HG03095 (cell line): ENCODE results near the gene SAMD1.

Source experiments
- ATAC-seq: cut with Tn5 transposase; IDR thresholded peaks from one replicate; pipeline ENCODE4 v1.9.1; 2021; ENCODE audit warnings: moderate library complexity; ENCODE audit not compliant: unreplicated experiment

The SAMD1 gene

DNA sequence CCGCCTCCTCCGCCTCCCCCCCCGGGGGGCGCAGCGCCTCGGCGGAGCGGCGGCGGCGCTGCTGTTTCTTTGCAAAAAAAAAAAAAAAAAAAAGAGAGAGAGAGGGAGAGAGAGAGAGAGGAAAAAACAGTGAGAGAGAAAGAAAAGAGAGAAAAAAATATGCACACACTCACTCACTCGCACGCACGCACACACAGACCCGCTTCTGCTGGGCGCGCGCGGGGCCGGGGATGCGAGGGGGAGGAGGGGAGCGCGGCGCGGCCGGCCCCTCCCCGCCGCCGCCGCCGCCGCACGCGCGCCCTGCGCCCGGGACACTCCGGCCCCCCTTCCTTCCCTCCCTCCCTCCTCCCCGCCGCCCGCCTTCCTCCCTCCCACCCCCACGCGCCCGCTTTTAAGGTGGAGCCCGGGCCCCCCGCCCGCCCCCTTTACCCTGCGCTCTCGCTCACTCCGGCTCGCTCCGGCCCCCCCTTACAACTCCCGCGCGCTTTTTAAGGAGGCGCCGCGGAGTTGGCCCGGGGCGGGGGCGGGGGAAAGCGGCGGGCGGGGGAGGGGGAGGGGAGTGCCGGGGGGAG is at the start of gene SAMD1:
Gene SAMD1, minus strand, starts transcription at position 243 of the 572 bp plus-strand sequence.
- peak; percentile 23 for ATAC-seq

DNA sequence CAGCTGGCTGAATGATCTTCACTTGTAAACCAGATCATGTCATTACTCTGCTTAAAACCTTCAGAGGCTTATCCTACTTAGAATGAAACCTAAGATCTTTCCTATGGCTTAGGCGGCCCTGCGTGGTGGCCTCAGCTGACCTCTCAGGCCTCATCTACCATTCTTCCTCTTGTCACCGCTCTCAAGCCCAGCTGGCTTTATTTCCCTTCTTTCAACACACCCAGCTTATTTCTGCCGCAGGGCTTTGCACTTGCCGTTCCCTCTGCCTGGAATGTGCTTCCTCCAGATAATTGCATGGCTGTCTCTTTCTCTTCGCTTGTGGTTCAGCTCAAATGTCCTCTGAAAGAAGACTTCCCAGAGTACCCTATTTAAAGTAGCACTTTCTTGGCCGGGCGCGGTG is 49.4 kb upstream of the SAMD1 start:
- no peak for ATAC-seq

DNA sequence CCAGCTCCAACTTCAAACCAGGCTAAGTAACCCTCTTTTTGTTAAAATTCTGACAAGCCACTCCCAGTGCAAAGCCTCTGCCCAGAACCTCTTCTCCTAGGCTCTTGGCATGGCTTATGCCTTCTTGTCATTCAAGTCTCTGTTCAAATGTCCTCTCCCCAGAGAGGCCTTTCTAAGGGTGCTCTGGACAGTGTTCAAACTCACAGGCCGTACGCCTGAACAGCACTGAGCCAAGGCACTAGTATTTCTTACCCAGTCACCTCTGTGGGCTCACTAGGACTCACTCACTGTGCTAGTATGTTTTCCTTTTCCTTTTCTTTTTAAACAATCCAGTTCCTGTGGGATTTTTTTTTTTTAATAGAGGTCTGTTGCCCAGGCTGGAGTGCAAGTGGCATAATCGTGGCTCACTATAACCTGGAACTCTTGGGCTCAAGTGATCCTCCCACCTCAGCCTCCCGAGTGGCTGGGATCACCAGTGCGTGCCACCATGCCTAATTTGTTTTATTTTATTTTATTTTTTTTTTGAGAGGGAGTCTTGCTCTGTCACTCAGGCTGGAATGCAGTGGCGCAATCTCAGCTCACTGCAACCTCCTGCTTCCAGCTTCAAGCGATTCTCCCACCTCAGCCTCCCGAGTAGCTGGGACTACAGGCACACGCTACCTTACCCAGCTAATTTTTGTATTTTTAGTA is 48.2 kb upstream of the SAMD1 start:
- no peak for ATAC-seq

DNA sequence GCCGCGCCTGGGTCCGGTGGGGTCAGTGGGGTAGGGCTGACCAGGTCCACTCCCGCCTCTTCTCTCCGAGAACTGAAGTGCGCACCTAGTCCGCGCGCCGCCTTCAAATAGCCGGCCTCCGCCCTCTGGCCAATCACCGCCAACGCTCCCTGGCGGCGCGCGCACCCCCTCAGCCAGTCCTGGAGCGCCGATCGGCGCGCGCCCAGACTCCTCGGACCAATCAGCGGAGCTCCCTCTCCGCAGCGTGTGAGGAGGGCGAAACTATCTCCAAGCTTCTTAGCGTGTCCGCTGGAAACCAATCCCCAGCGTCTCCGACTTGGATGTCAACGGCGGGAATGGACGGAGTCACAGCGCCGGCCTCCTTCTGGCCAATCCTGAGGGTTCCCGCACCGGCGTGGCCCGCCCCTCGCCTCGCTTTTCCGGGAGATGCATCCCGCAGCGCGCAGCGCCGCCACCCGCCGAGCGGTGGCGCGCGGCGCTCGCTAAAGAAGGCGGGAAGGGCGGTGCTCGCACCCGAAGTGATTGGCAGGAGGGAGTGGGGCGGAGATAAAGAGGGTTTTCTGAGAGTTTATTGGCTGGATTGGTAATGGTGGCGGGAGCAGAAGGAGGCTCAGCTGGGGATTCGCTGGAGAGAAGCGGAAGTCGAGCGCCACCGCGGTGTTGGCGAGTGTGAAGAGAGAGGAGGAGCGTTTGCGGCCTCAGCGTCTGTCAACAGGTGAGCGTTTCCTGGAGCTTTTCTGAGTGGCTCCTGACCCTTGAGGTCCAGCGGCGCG is 46.1 kb upstream of the SAMD1 start, which contains the start of gene ASF1B:
Gene ASF1B, minus strand, starts transcription at position 81 of the 773 bp plus-strand sequence. CDS start 133 bp downstream, outside the sequence.
- peak; percentile 72 for ATAC-seq

DNA sequence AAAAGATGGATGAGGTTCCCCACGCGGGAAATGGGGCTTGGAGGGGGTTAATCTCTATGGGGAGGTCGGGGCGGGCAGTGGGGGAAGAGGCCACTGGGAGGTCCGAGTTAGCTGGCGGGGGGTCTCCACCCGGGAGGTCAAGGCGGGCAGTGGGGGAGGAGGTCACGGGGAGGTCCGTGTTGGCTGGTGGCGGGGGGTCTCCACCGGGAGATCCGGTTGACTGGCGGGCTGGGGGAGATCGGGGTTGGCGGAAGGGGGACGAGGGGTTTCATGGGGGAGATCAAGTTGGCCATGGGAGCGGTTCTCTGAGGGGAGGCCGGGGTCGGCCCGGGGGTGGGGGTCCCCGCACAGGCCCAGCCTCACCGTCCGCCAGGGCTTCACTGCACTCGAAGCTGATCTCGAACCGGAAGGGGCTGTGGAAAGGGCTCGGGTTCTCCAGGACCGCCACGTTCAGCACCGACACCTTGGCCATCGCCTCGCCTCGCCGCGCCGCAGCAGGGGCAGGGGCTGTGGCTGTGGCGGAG is 45.5 kb upstream of the SAMD1 start:
- ATAC-seq, result no peak

DNA sequence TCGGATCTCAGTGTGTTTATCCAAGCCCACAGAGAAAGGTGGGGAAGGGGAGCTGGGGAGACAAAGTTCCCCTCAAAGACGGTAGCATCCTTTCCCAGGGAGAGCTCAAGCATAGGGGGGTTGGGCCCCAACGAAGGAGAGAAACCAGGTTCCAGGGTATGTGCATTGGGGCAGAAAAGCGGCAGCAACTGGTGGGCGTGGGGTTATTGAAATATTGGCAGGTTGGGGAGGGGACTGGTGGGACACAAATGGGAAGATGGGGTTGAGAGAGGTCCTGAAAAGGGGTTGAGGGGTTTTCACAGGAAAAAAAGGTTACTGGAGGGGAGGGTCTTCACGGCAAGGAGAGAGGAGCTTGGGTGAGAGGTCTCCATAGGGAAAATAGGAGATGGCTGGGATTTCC is 44.8 kb upstream of the SAMD1 start:
- no peak for ATAC-seq

DNA sequence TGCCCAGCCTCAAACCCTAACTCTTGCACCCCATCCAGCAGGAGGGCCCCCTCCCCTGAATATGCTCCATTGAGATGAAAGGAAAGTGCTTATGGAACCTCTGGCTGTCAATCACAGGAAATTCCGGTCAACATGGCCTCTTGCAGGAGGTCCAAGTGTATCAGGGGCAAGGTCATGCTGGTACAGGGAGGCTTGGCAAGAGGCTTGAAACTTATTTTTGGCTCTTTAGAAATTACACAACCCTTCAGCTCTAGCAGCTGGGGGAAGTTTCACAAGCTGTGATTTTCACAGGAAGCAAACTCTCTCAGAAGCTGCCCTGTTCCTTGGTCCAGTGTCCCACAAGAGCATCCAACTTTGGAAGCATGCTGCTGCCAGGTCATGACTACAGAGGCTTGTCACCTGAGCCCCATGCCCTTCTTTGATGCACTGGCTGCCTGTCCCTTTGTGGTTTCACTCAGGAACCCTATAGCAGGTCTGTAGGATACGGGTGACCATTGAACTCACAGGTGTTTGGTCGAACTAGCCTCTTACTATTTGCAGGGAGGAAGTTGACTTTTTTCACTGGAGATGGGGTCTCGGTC is 37.5 kb upstream of the SAMD1 start:
- no peak for ATAC-seq

DNA sequence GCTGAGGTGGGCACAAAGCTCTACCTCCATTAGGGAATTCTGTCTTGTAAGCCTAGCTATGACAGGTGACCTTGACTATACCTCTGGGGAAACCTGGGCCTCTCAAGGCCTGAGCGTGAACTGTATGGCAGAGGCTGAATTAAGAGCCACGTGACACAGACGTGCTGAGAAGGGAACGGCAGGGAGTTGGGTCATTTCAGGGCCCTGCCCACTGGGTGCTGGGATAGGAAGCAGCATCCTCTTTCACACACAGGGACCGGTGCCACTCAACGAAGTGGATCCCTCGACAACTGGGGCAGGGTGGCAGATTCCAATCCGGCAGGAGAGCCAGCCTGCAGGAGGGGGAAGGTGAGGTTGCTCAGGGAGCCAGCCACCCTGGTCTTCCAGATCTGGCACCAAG is 36.6 kb upstream of the SAMD1 start:
- no peak for ATAC-seq

DNA sequence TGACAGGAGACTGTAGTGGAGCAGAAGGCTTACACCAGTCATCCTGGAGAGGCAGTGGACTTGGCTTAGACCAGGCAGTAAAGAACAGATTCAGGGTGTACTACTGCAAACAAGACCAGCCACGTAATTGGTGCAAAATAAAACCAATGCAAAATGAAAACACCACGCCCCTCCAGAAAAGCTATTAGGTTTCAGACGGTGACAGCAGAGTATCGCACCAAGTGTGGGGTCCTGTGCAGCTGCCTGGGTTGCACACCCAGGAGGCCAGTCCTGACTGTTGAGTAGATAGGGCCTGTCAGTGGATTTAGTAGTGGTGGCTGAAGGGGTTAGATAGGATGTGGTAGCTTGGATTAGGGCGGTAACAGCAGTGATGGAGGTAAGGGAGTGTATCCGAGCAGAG is 32.4 kb upstream of the SAMD1 start:
- ATAC-seq, result no peak

DNA sequence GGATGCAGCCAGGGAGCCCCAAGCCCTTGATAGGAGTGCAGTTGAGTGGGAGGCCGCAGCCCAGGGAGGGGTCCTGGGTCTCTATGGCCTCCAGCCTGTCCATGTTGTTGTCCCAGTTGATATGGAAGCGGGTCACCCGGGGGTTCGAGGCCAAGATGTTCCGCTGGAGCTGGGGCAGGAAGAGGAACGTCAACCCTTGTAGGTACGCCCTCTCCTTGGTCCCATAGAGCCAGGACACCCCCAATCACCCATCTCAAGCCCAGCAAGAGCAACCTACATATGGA is 29.9 kb upstream of the SAMD1 start:
- no peak for ATAC-seq

DNA sequence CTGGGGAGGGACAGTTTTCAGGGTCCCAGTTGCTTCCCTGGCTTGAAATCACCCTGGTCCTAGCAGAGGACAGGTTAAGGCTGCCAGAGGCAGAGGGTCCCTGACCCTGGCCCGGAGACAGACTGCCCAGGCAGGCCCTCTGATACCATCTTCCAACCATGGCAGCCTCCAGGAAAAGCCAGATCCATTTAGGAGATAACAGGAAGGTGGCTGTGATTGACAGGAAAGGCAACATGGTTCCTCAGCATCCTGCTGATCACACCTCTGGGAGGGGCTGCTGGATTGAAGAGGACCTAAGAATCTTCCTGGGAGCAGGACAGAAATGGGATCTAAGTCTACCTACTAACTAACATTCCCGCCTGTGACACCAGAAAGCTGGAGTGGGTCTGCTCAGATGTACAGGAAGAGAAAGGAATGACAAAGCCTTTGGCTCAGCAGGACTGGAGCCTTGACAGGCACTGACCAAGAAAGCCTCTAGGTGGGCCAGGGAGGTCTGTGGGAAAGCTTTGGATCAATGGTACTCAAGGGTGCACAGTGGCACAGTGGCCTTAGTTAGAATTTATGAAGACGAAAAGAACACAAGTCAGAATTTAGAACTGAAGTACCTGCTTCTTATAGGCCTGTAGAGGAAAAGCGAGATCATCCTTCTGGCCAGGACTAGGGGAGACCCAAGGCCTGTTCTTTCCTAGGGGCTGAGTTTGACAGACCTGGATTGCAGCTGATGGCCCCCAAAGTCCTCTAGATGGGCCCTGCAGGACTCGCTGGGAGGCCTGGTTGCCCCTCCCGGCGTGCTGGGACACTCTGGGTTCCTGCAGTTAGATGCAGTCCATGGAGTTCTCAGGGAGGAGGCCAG is 29.3 kb upstream of the SAMD1 start:
- no peak for ATAC-seq

DNA sequence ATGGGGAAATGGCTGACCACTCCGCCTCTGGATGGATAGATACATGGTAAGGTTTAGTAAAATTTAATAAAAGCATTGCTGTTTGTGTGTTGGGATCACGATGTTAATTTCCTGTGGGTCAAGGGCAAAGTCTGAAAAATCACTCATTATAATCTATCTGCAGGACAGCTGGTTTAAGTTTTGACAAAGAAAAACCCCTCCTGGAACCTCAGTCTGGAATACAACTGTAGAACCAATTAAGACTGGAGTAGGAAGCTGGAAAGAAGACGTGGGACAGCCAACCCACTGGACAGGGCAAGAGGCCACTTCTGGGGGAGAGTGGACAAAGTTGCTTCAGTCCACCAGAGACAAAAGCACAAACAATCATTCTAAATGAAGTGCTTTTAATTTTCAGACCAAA is 28.6 kb upstream of the SAMD1 start:
- no peak for ATAC-seq

DNA sequence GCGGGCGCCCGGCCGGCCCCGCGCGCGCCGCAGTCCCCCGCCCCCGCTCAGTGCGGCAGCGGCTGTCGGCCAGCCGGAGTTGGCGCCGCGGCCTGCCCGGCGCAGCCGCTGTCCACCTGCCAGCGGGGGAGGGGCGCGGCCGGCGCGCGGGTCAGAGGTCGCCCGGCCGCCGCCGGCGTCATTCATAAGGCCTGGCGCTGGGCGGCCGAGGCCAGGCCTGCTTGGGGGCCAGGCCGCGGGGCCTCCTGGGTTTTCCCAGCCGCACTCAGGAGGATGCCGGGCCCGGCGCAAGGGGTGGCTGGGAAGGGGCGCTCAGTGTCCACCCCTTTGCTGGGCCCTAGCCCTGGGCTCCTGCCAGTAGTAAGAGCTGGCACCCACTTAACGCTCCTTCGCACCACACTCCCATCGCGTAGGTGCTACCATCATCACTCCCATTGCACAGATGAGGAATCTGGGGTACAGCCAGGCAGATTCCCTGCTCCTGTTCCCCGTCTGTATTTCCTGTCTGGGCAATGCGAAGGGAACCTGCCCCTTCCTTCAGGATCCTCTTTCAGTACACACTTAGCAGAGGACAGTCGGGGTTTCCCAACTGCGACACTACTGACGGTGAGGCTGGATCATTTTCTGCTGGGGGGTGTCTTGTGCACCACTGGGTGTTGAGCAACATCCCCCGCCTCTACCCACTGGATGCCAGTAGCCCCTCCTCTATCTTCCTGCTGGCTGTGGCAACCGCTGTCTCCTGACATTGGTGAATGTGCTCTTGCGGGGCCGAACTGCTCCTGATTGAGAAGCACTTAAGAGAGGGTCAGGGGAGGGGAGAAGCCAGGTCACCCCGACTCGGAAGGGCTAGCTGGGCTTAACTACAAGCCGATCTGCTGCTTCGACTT is 27.9 kb upstream of the SAMD1 start:
- ATAC-seq, result no peak

DNA sequence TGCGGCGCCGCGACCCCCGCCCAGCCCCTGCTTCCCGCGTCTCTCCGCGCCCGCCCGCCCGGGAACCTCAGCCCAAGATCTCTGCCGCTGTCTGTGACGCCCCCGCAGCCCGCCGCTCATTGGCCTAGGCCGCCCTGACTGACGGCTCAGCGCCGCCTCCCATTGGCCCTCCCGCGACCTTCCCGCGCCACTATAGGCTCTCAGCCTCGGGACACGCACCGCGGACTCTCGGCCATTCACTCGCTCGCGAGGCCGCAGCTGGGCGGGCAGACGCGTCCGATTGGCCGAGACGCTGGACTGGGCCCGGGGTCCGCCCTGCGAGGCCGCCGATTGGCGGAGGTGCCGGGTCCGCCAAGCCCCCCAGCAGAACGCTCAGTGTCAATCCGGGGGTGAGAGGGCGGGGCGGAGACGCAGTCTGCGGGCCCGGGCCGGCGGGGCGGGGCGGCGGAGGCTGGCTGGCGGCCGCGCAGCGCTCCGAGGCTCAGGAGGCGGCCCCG is 27.2 kb upstream of the SAMD1 start, which contains the start of gene PRKACA:
Gene PRKACA, minus strand, starts transcription at position 95 of the 497 bp plus-strand sequence. CDS start 215 bp downstream, outside the sequence.
- ATAC-seq, result peak; percentile 79

DNA sequence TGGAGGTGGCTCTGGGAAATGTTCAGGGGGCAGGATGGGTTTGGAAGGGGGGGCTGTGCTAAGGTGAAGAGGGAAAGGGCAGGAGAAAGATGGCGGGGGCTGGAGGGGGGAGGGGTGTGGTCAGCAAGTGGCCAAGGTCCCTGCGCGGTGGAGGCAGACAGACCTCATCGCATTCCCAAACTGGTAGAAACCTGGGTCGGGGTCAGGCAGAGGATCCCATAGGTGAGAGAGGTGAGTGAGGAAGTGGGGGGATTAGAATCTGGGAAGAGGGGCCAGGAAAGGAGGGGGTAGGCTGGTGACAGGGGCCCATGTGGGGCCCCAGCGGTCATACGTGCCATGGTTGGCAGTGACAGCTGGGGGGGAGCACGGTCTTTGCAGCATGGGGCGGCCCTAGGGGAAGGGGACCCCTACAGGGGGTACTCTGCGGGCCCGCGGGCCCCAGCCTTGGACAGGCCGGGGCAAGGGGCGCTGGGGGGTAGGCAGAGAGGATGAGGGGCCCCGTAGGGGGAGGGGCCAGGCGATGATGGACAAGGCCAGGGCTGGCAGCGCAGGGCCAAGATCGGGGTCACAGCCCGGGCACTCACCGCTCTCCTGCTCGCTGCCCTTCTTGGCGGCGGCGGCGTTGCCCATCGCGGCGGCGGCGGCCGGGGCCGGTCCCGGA is 26.5 kb upstream of the SAMD1 start:
- ATAC-seq, result peak; percentile 5

DNA sequence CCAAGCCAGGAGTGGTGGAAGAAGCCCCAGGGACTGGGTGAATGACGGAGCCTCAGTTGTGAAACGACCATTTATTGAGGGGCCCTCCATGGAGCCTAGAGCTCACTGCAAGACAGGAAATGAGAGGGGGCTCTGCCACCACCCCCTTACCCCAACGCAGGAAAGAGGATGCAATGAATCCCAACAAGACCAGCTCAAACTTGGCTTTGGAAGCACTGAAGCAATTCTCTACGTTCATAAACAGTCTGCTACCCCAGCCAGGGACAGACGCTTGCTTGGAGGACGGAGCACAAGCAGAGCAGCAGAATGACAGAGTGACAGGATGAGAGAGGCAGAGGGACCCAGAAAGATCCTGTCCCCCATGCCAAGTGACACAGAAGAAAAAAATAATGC is 26.0 kb upstream of the SAMD1 start:
- no peak for ATAC-seq

DNA sequence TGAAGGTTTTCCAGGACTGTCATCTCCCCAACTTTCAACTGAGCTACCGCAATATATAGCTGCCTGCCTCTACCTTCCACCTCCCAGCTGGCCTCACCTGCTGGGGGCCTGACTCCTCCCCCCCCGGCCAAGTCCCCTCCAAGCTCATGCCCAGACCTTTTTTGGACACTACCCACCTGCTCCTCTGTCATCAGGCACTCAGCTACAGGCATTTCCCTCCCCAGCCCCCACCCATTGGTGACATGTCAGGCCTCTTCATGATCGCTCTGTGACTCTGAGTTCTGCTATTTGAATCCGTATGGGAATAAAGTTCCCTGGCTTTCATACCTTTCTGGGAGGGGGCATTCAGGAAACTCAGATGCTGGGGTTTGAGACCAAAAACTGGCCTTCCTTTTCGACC is 25.2 kb upstream of the SAMD1 start:
- no peak for ATAC-seq

DNA sequence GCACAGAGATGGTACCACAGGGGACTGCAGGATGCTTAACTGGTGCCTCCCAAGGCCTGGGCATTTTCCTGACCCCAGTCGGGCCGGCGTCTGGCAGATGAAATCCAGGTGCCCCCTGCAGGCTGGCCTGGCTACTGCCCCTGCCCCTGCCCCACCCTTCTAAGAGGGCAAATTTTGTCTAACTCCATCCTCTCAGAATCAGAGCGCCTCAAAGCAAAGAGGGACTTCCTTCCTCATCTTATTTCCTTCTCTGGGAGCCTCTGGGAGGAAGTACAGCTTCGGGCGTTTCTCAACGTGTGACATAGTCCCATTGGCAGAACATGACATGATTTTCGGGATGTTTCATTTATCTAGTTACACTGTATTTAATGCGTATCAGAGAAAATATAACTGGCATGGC is 24.3 kb upstream of the SAMD1 start:
- no peak for ATAC-seq

DNA sequence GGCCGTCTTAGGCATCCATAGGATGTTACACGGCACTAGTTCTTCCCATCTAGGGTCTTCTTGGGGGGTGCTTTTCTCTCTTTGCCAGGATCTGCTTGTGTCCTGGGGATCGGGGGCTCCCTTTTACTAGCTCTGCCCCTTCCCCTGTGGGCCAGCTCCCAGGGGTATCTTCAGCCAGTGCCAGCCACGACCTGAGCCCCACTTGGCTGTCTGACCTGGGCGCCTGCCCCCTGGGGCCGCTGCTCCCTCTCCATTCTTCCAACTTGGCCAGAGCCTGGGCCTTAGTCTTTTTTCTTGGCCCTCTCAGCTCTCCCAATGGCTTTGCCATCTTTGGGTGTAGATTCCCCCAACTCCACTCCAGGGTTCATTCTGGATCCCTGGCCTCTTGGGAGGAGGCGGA is 23.9 kb upstream of the SAMD1 start:
- ATAC-seq, result no peak
